Stimulated activated CD4-positive, alpha-beta T cell treated with anti-CD3 and anti-CD28 coated beads, Interleukin-12 subunit alpha, Interleukin-12 subunit beta, amount 100 ng/mL, for 48 hours (primary cell): Measurements from ENCODE around the gene RNF144A.

Experiments used
- DNase-seq, 3 donors: peaks; one replicate each; pipeline ENCODE4 v3.0.0-alpha.2; 2020; ENCODE audit warnings: low read depth in 2 of 3, low spot score in 1 of 3

Gene RNF144A

DNA sequence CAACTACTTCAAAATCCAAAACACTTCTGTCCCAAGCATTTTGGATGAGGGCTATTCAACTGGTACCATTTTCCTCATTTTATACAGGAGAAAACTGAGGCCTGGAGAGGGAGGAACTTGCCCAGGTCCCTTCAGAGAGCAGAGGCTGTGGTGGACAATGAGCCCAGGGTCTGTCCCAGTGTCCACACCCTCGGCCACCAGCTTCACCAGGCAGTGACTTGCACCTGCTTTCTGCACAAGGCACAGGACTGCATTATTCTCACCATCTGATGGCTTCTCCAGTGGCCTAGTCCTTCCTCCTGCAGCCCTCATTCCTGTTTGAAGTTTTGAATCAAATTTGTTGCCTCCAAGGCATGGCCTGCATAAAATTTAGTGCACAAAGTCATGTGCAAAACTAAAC is 53.3 kb downstream of the RNF144A start:
- DNase-seq = no peak

DNA sequence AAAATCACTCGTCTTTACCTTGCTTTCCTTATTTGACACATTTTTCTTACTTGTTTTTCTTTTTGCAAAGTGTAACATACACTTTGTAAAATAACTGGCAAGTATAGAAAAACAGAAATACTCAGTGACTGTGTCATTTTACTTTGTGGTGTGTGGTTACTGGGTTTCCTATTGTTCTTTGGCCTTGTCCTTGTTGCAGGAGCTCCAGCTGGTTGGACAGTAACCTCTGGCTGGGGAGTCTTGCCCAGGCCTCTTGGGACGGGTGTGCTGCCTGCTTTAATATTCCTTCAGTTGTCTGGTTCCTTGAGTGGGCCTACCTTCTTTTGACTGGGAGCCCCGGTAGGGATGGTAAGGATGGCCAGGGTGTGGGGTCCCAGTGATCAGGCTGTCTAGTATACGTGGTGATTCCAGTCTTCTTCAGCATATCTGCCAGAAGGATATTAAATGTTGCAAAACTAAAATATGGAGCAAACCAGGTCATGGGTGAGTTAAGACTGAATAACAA is 53.8 kb downstream of the RNF144A start:
- no peak for DNase-seq

DNA sequence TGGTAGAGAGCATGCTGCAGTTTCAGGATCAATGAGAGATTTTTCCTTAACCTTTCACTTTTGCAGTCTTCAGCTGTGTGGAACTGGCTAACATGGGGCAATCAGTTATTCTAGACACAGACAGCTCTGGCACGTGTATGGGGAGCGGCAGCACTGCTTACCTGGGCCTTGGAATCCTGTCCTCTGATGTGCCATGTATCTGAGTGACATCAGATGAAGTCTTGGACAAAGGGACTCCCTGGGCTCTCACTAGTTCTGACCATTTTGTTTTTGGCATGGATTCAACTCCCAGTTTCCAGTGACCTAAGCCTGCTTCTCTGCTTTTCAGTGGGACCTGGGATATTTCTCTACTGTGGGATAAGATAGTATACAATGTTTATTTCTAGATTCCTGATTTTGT is 54.3 kb downstream of the RNF144A start:
- no peak for DNase-seq

DNA sequence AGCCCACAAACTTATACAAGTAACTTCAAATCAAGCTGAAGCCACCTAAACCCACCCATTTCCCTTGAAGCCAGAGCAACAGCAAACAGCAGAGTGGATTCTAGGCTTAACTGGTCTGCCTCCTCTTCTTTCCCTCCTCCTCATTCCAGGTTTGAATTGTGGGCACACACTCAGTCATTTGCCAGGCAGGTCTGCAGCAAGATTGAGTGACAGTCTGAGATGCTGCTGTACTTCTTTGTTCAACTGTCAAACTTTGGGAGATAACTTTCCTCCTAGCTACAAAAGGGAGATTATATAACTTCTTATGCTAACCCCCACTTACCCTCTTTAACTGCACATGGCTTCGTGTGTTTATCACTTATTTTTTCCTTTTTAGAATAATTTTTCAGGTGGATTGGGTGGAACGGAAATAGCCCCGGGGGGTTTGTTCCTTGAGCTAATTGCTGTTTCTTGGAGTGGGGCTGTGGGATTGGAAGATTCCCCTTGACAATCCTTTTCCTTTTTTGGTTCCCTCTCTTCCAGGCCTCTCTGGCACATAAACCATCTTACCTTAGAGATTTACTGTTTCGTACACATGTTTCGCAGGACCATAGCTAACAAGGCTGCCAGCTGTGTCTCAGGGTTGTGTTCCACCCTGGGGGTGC is 55.0 kb downstream of the RNF144A start:
- no peak for DNase-seq

DNA sequence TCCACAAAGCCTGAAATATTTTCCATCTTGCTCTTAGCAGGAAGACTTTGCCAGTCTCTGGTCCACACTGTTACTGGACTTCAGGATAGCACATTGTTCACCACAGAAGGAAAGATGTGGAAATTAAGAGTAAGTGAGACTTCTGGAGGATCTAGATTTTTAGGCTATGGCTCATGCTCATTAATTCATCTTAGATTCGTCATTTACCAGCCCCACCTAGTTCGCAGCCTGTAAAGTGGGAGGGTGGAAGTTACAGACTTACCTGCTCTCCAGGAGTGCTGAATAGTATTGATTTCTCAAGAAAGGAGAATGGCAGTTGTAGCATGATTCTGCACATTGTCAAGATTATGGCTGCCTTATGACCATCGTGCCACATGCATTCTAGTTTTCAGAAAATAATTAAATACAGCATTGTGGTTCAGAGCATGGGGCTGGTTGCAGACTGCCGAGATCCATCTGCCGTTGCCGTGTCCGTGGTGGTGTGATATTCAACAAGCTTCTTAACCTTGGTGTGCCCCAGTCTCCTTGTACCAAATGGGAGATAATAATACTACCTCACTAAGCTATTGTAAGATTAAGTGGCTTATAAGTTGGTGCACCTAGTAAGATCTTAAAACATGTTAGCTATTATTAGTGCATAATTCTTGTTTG is 56.8 kb downstream of the RNF144A start:
- DNase-seq = no peak

DNA sequence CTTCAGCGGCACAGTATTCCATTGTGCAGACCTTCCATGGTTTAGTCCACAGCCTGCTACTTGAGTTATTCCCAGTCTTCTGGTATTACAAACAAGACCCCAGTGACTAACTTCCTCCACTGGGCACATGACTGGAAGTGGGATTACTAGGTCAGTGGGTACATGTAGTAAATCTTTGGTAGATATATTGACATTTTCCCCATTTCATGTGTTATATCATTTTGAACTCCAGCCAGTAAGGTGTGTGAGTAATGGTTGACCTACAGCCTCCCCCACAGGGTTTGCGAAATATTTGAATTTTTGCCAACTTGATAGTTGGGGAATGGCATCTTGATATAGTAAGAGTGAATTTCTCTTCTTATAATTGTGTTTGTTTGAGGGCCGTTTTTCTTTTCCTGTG is 58.8 kb downstream of the RNF144A start:
- DNase-seq = no peak

DNA sequence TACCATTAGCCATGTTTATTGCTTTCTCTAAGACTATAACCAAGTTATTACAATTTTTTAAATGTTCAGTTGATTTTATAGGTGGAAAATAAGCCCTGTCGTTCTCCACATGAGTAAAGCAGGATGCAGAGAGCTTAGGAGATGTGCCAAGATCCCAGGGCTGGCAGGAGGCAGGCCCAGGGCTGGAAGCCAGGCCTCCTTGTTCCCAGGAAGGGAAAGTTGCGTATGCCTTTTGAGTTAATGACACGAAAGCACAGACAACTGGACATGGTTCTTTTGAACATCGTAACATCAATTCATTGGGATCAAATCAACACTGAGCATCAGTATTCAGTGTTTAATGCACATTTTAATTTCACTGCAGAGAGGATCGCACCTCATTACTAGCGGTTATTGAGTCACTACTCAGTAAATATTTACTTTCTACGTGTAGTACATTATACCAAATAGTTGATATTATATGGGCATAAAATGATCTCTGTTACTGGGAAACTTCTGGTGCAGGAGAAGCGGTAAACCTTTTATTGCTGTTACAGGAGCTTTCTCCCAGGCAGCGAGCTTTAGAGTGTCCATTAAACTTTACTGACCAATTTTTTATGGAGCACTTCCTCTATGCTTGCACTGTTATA is 60.0 kb downstream of the RNF144A start:
- no peak for DNase-seq

DNA sequence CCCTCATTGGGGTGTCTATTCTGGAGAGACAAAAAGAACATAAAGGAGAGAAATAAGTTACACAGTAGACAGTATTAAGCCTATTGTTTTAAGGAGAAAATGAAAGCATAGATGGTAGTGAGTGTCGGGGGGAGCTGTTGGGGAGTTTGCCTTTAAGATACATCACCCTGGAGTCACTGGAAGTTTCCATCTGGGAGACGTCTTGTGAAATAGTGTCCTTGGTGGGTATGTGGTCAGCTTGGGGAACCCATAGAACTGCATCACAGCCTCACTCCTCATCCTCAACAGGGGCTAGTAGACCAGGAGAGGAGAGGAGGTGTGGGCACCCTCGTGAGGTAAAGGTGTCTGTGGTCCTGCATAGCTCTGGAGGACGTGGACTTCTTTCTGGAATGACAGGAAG is 60.6 kb downstream of the RNF144A start:
- DNase-seq = no peak

DNA sequence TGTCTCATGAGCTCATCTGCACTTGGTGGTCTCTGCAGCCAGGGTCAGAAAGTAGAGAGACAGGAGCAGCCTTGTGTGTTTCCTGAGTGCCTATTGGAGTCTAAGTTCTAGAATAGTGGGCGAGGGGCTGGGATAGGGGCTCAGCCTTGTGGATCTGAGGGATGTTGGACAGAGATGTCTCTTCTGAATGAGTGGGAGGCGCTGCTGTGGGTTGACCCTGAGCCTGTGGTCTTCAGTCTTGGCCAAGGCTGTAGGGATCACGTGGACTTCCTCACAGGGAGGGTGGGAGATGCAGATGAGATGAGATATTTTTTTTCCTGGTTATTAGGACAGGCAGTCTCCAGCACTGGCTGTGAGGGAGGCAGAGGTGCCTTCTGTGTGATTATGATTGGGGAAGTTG is 61.8 kb downstream of the RNF144A start:
- DNase-seq = no peak

DNA sequence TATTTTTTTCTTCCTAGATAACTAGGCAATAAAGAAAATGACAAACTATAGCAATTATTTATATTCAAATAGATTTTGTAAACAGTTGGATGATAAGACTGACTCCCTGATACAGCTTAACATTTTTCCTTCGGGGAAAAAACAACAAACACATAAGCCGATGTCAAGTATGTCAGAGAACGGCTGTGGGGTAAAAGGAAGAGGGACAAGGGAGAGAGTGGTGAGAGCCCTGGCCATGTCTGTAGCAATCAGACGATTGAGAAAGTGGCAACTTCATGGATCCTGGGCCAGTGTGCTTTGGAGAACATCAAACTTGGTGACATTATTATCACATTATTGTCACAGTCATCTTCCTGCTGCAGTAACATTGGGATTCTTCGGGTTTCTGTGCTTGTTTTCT is 65.2 kb downstream of the RNF144A start:
- DNase-seq = no peak

DNA sequence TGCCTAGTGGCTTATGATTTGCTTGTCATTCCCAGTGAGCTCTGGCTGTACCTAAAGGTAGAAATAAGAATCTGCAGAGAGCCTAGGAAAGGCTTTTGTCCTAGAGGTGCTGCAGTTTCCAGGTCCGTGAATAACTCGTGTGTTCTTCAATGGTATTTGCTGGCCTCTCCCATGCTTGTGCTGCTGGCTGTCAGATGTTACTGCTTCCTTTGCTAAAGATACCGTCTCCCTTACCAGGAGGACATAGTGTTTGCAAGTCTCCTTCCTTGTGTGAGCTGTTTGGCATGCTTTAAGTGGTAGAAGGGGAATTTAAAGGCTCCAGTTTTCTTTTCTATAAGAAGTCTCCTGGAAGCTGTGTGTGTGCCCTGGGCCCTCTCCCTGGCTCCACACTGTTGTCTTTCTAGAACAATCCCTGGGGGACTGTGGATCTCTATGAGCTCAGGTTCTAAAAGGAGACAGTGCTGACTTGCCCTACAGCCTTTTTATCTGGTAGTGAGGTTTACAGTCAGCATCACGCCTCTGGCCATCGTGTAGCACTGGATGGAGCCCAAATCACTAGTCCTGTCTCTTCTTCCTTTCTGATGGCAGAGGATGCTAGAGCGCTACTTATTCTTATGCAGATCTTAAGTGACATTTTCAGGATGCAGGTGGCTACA is 65.8 kb downstream of the RNF144A start:
- DNase-seq = no peak

DNA sequence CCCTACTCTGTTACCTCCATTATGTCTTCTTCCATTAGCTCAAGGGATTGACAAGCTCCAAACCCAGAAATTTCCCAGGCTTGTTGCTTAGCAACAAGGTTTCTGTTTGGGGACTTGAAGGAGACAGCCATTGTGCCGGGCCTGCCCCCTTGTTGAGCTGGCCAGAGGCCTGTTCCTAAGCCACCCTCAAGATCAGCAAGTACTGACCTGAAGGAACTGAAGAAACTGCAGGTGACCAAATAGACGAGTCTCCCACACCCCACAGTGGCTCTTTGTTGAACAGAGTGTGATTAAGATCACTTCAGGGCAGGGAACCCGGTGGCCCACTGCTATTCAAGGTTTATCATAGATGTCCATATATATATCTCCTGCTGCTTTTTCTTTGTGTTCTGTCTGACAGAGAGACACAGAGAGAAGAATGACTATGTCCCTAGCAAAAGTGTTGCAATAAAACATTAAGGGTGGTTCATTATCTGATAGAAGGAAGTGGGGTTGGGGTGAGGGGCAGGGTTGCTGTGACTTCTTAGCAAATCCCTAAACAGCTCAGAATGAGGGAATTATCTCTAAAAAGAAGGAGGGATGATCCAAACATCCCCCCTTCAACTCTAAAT is 69.2 kb downstream of the RNF144A start:
- DNase-seq = no peak

DNA sequence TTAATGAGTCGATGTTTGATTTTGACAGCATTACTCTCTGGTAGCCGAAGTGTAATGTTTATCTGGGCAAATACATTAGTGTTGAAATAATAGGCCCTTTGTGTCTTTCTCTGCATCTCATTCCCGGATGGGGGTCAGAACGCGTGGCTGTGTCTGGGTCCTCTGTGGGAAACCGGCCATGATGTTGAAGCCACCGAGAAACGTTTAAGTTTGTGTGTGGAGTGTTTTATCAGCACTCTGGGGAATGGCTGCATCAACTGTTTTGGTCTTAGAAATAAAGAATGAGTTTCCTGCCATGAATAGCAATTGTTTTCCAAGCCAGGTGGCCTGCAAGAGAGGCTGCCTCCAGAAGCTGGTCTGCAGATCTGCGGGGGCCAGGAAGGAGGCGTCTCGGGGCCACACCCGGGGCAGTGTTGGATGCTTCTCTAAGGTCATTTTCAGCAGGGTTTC is 69.7 kb downstream of the RNF144A start:
- no peak for DNase-seq

DNA sequence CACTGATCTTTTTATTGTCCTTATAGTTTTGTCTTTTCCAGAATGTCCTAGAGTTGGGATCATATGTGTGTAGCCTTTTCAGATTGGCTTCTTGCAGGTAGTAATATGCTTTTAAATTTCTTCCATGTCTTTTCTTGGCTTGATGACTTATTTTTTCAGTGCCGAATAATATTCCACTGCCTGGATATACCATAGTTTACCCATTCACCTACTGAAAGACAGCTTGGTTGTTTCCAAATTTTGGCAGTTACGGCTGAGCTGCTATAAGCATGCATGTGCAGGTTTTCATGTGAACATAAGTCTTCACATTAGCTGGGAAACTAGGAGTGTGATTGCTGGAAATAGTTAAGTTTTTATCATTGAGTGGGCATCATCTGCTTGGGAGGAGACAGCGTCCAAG is 73.7 kb downstream of the RNF144A start:
- DNase-seq = no peak

DNA sequence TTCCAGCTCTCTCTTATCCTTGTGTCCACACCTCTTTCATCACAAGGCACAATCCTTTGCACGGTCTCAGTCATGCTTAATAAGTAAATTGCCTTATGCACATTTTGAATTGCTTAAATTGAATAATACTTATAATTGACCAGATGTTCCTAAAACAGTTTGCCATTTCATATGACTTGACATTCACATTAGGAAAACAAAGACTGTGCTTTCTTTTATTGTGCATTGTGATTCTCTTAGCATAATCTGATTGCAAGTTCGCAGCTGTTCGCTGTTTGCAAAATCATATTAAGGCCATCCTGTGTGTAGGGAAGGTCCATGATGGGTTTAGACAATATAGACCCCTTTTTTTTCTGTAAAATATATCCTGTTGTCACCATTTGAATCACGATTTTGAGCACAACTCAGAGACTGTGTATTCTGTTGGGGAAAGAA is 75.6 kb downstream of the RNF144A start:
- DNase-seq = no peak

DNA sequence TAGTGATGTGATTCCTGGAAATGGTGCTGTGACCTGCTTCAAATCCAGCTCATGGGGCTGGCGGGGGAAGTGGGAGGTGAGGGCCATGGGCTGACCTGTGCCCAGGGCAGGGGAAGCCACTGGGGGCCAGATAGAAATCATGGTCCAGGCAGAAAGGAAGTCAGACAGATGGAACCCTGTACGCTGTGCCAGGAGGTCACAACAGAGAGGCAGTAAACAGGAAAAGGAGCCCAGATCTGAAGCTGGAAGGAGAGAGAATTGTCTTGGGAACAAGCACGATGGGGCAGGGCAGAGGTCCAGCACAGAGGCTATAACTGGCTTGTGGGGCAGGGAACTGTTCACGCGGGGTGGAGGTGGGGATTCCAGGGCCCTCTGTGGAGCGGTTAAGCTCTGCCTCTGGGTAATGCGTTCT is 76.0 kb downstream of the RNF144A start:
- DNase-seq = no peak

DNA sequence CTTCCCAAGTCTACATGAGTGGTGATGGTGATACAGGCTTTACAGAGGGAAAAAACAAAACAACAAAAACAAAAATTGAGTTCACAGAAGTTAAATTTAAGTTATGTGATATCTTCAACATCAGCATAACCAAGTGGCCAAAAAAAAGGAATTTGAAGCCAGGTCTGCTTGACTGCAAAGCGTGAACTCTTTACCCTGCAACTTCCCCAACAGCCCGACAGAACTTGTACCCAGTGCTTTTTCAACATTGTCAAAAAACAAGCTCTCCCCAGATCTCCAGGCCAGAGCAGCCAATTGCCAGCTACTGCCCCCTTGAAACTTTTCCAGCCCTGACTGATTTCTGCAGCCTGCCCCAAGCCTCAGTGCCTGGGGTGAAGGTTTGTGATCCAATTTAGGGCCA is 76.7 kb downstream of the RNF144A start:
- no peak for DNase-seq

DNA sequence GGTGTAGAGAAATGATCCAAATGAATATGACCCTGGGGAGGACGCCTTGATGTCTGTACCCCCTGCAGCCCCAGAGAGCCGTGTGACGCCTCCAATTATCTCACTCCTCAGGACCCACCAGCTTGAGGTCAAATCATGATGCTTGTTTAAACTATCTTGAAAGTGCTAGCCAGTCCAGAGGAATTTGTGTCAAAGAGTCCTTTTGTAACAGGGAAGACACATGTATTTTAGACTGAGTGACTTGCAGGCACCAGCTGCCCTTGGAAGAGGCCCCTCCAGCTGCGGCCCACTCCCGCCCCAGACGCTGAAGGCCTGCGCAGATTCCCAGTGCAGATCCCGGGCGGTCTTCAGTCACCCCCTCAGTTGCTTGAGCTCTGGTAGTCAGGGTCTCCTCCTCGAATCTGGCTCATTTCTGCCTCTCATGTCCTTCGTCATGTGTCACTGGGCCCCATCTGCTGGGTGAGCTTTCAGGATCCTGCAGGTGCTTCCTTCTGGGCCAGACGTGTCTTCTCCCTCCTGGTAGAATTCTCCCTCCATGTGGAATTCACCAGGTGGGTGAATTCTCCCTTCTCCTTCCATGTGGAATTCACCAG is 77.4 kb downstream of the RNF144A start:
- no peak for DNase-seq

DNA sequence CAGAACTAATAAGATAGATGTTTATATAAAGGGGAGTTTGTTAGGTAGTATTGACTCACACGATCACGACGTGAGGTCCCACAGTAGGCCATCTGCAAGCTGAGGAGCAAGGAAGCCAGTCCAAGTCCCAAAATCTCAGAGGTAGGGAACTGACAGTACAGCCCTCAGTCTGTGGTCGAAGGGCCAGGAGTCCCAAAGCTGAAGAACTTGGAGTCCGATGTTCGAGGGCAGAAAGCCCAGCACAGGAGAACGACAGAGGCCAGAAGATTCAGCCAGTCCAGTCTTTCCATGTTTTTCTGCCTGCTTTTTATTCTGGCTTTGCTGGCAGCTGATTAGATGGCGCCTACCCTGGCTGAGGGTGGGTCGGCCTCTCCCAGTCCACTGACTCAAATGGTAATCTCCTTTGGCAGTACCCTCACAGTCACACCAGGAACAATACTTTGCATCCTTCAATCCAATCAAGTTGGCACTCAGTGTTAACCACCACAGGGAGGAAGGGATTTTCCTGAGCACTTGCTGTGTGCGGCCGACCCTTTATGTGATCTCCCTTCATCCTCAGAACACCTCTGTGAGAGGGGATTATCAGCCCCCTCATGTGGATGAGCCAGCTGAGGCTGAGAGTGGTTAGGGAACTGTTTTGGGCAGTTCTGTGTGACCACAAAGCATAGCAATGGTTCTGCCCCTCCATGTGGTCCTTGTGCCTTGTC is 78.3 kb downstream of the RNF144A start:
- no peak for DNase-seq

DNA sequence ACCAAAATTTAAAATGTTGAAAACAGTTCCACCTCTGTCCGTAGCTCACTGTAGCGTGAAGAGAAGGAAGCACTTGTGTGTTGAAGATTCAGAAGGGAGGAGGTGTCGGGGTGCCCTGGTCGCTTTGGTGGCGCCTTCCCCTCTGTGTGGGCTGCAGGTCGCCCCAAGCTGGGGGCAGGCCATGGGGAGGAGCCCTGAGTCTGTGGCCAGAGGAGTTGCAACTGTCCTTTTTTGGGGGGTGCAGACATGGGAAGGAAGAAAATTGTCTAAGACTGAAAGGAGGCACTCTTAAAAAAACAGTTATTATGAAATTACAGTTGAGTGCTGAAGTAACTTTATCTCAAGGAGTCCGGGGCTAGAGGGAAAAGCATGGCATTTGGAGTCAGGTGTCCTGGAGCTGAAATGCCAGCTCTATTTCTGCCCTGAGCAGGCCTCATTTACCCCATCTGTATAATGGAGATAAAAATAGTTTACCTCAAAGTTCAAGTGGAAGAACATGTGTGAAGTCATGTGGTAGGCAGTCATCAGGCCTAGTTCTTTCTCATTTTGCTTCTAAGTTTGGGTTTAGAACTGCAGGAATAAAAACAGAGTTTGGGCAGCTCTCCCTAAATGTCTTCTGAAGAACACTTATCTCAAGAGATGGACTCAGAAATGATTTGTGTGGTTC is 82.1 kb downstream of the RNF144A start:
- no peak for DNase-seq
